Stimulated activated CD4-positive, alpha-beta T cell treated with anti-CD3 and anti-CD28 coated beads, Interleukin-12 subunit alpha, Interleukin-12 subunit beta, amount 100 ng/mL, for 48 hours (primary cell): Measurements from ENCODE around the gene STX10.
A peak's percentile ranks its signal among the peaks of the same experiment; 100 is the strongest.

Experiments used
- DNase-seq, 3 donors: peaks; one replicate each; pipeline ENCODE4 v3.0.0-alpha.2; 2020; ENCODE audit warnings: low read depth in 2 of 3, low spot score in 1 of 3

STX10 gene

DNA sequence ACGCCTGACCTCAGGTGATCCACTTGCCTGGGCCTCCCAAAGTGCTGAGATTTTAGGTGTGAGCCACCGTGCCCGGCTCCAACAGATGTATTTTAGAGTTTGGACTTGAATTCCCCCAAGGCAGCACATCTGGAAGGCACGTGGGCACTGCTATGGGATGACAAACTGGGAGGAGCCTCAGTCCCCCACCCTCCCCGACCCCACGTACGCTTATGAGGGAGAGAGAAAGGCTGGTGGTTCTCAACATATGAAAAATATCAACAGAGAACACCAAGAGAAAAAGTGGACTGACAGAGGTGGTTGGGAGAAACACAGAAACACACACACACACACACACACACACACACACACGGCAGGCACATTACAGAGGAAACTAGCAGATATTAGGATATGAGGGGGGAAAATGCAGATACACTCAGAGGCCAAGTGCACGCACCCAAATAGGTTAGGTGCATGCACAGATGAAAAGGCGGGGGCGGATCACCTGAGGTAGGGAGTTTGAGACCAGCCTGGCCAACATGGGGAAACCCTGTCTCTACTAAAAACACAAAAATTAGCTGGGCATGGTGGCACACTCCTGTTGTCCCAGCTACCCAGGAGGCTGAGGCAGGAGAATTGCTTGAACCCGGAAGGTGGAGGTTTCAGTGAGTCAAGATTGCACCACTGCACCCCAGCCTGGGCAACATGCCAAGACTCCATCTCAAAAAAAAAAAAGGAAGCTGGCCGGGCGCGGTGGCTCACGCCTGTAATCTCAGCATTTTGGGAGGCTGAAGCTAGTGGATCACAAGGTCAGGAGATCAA lies 3.2 kb downstream of the STX10 start:
- DNase-seq: no peak

DNA sequence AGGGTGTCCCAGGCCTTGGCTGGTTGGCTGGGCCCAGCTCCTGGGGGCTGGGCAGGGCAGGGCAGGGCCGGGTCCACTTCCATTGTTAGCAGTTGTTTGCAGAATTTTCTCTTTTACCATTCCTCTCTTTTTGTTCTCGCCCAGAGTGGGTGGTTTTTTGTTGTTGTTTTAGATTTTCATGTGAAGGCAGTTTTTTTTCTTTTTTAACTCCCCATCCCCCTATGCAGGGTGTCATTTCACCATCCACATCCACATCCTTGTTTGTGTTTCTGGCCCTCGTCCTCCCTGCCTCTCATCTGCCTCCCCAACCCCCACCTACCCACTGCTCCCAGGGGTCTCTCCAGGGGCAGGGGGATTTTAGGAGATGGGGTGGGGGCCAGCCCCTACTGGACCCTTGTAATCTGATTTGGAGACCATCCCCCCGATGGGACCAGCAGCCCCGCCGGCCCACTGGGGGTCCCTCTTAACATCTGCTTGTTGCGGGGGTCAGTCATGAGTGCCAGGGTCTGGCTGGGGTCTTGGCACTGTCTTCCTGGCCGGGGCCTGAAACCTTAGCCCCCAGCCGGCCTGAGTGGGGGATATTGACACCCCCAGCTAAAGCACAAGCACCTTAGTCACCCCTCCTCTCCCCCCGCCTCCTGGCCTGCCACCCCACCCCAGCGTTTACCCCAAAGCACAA lies 10.4 kb downstream of the STX10 start:
- no peak for DNase-seq

- DNase-seq: no peak
Measured at GRCh38 chr19:13138916-13139198, 11.3 kb downstream of the STX10 start.

GRCh38 chr19:13138171-13138915 lies 11.8 kb downstream of the STX10 start:
- no peak for DNase-seq

DNA sequence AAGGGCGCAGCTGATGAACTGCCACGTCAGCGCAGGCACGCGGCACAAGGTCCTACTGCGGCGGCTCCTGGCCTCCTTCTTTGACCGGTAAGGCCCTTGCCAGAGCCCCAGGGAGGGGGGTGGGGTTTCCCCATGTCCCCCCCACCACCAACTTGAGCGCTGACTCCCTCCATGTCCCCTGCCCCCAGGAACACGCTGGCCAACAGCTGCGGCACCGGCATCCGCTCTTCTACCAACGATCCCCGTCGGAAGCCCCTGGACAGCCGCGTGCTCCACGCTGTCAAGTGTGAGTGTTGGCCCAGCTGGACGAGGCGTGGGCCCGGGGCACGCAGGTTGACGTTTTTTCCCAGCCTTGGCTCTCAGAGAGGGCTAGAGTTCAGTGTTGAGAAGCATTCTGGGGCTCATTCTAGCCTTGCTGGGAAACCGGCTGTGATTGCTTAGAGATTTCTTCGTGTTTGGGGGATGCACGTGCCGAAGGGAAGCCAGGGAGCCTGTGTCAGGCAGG lies 12.8 kb downstream of the STX10 start:
- no peak for DNase-seq

DNA sequence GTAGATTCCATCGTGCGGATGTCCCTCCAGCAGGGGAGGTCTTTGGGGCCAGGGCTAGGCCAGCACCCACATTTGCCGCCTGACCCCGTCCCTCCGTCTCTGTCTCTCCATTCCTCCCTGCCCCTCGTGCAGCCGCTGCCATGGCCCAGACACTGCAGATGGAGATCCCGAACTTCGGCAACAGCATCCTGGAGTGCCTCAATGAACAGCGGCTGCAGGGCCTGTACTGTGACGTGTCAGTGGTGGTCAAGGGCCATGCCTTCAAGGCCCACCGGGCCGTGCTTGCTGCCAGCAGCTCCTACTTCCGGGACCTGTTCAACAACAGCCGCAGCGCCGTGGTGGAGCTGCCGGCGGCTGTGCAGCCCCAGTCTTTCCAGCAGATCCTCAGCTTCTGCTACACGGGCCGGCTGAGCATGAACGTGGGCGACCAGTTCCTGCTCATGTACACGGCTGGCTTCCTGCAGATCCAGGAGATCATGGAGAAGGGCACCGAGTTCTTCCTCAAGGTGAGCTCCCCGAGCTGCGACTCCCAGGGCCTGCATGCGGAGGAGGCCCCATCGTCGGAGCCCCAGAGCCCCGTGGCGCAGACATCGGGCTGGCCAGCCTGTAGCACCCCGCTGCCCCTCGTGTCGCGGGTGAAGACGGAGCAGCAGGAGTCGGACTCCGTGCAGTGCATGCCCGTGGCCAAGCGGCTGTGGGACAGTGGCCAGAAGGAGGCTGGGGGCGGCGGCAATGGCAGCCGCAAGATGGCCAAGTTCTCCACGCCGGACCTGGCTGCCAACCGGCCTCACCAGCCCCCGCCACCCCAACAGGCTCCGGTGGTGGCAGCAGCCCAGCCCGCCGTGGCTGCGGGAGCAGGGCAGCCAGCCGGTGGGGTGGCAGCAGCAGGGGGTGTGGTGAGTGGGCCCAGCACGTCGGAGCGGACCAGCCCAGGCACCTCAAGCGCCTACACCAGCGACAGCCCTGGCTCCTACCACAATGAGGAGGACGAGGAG lies 14.8 kb downstream of the STX10 start:
- DNase-seq: no peak

- no peak for DNase-seq
Measured at GRCh38 chr19:13134626-13135025, 15.5 kb downstream of the STX10 start.

GRCh38 chr19:13133241-13133870 lies 16.8 kb downstream of the STX10 start:
- DNase-seq: no peak

DNA sequence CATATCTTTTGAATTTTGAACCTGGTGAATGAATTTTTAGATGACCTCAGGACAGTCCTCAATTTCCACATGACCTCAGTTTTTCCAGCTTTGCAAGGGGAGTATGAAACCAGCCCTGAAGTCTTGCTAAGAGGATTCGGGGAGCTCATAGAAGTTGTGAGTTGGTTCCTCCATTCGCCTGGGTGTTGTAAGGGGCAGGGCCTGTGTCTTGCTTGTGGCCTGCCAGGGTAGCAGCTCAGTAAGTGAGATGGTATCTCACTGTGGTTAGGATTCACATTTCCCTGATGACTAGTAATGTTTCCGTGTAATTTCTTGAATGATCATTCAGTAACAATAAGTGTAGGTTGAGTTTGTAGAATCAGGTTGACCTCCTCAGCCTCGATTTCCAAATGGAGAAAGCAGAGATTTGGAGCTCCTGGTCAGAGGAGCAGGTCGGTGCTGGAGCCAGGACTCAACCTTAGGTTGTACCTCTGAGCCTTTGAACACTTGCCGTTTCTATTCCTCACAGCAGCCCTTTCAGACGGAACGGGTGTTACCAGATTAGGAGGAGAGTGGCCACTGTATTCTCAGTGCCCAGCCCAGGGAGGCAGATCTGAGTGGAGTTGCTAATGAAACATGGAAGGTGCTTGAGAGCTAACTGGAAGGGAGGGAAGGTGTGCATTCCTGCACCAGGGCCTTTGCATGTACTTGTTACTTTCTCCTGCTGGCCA lies 17.5 kb downstream of the STX10 start:
- peak; percentile 58 to 72 (median 64) for DNase-seq

GRCh38 chr19:13130886-13131490 lies 19.2 kb downstream of the STX10 start:
- no peak for DNase-seq

DNA sequence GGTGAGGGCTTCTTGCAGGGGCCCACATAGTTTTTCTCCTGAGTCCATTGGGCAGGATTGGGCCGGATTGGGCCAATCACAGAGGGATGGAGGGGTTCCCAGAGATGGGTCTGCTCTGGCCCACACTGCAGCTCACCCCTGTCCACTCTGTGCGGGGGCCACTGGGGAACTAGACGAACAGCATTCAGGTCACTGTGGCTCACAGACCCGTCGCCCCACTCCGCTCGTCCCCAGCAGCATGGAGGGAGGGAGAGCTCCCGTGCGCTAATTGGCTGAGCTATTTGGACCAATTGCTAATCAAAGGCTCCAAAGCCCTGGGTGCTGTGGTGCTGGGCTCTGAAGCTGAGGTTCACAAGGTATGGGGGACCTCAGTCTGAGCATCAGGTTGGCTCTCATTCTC lies 20.8 kb downstream of the STX10 start:
- no peak for DNase-seq

DNA sequence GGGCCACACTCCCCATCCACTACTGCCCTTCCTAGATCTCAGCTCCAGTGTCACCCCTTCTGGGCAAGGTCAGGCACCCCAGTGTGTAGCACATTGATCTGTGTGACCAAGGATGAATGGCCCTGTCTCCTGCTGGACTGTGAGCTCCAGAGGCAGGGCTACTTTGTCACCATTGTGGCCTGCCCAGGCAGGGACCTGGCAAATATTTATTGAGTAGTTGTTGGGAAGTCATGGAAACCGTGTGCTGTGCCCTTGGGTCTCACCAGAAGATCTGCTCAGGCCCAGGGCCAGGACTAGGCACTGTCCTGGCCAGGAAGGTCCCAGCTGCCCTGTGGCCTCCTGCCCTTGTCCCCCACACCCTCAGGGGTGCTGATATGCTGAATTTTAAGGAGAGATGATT lies 21.6 kb downstream of the STX10 start:
- DNase-seq: no peak

GRCh38 chr19:13127811-13128575 lies 22.2 kb downstream of the STX10 start:
- no peak for DNase-seq

- no peak for DNase-seq
Measured at GRCh38 chr19:13127051-13127450, 23.1 kb downstream of the STX10 start.

DNA sequence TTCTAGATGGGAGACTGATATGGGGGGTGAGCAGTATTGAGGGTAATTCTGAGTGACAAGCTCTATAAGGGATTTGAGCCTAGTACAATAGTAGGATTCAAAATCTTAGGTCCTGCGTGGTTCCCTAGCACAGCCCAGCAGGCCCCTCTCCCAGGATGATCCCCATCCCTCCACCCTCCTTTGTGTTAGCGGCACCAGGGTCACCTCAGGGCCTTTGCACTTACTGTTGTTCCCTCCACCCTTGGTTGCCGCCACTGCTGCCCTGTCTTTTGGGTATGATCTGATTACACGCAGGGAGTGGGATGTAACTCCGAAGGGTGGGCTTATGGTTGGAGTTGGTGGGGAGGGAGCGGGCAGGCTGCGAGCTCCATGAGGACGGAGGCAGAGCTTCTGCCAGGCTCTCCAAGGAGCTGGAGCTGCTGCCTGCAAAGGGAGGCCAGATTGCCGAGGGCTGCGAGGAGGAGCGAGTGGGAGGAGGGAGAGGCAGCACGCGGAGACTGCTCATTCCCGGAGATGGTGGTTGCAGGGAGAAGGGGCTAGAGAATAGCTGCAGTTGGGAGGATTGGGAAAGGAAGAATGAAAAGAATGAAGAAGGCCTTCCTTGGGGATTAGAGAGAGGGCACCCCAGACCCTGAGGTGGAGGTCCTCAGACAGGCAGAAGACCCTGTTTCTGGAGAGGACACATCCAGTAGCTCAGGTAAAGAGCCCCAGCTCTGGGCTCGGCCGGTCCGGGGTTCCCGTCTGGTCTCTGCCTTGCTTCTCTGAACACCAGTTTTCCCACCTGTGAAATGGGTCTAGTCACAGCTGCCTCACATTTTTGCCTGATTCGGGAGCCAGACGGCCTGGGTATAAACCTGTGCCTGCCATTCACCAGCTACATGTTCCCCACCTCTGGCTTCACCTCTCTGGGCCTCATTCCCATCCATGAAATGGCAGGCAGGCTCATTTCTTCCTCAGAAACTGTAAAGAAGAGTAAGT lies 26.9 kb downstream of the STX10 start:
- no peak for DNase-seq

GRCh38 chr19:13122275-13122878 lies 27.8 kb downstream of the STX10 start:
- DNase-seq: no peak
